Right forelimb (tissue), 1 donor: ENCODE measurements around the gene SRSF8.
"Not testable (repeated sequence)": the region's sequence is repeated elsewhere in the genome, so short reads cannot be mapped to it uniquely, and the experiment has no call there.

ENCODE experiments used
- DNase-seq: peaks from one replicate; pipeline ENCODE4 v3.0.0-alpha.2; 2018

The SRSF8 gene

GRCh38 chr11:95066716-95067038 is at the start of gene SRSF8:
Gene SRSF8, plus strand, starts transcription at chr11:95066919. Its CDS starts 308 bp downstream, at chr11:95067227.
- DNase-seq = no peak

GRCh38 chr11:95021468-95021867 is 45.3 kb upstream of the SRSF8 start:
- not testable (repeated sequence) for DNase-seq

- no peak for DNase-seq
Measured at GRCh38 chr11:95024958-95025357, 41.8 kb upstream of the SRSF8 start, which contains the start of gene KDM4E. Gene KDM4E, plus strand, starts transcription at chr11:95025258. Its CDS starts 300 bp downstream, at chr11:95025558.

- DNase-seq = not testable (repeated sequence)
Measured at GRCh38 chr11:95025594-95025993, 41.1 kb upstream of the SRSF8 start.

- no peak for DNase-seq
Measured at GRCh38 chr11:95028357-95028756, 38.4 kb upstream of the SRSF8 start.

GRCh38 chr11:95033051-95033450 is 33.7 kb upstream of the SRSF8 start:
- no peak for DNase-seq

GRCh38 chr11:95035316-95035715 is 31.4 kb upstream of the SRSF8 start:
- no peak for DNase-seq

- not testable (repeated sequence) for DNase-seq
Measured at GRCh38 chr11:95037356-95038035, 29.2 kb upstream of the SRSF8 start.

- no peak for DNase-seq
Measured at GRCh38 chr11:95042239-95042638, 24.5 kb upstream of the SRSF8 start.

- no peak for DNase-seq
Measured at GRCh38 chr11:95042906-95043305, 23.8 kb upstream of the SRSF8 start.

GRCh38 chr11:95044010-95044409 is 22.7 kb upstream of the SRSF8 start:
- DNase-seq = no peak

- no peak for DNase-seq
Measured at GRCh38 chr11:95045812-95046211, 20.9 kb upstream of the SRSF8 start.

- not testable (repeated sequence) for DNase-seq
Measured at GRCh38 chr11:95049122-95049521, 17.6 kb upstream of the SRSF8 start, which contains the start of gene KDM4F. Gene KDM4F, plus strand, starts transcription at chr11:95049422.

GRCh38 chr11:95050595-95051202 is 16.0 kb upstream of the SRSF8 start:
- no peak for DNase-seq

- no peak for DNase-seq
Measured at GRCh38 chr11:95054356-95054755, 12.4 kb upstream of the SRSF8 start.

- no peak for DNase-seq
Measured at GRCh38 chr11:95055283-95055897, 11.3 kb upstream of the SRSF8 start.

GRCh38 chr11:95057959-95058358 is 8.8 kb upstream of the SRSF8 start:
- no peak for DNase-seq

GRCh38 chr11:95058621-95059020 is 8.1 kb upstream of the SRSF8 start:
- no peak for DNase-seq

GRCh38 chr11:95059046-95059445 is 7.7 kb upstream of the SRSF8 start:
- no peak for DNase-seq

GRCh38 chr11:95065336-95065735 is 1.4 kb upstream of the SRSF8 start:
- no peak for DNase-seq

- DNase-seq = peak; percentile 92
Measured at GRCh38 chr11:95067039-95067840, 521 bp downstream of the SRSF8 start.

GRCh38 chr11:95067841-95068219 is 1.1 kb downstream of the SRSF8 start:
- no peak for DNase-seq

GRCh38 chr11:95068549-95068948 is 1.8 kb downstream of the SRSF8 start:
- DNase-seq = peak; percentile 72
